AG04450 (cell line): Measurements from ENCODE around the gene HOPX. TPM values are rescaled to one million over a fixed set of nuclear protein-coding genes. Genes with fewer than 3 reads are reported as not detected.
A peak's percentile ranks its signal among the peaks of the same experiment; 100 is the strongest.

Source experiments
- CTCF ChIA-PET: fragments of 300-600, 350-600 bp; formaldehyde crosslinking; extraction: SDS; loops from one replicate; lab custom pipeline; 2022; ENCODE audit warnings: antibody characterized with exemption, inconsistent platforms; lab: Charles Lee
- POLR2A ChIA-PET: fragments of 350-600 bp; formaldehyde crosslinking; extraction: SDS; loops from one replicate; lab custom pipeline; 2021; ENCODE audit warnings: antibody characterized with exemption, inconsistent platforms; lab: Yijun Ruan, JAX
- DNase-seq: peaks from one replicate; pipeline ENCODE4 v3.0.0-alpha.2; 2011; ENCODE audit warnings: low read depth, low spot score
- H3K27ac ChIP-seq: one replicate; pipeline ENCODE4 v1.5.1; 2012; ENCODE audit warnings: low read depth, low read length, control low read depth
- H3K27me3 ChIP-seq: one replicate; pipeline ENCODE4 v1.6.0; 2012; ENCODE audit warnings: low read length; ENCODE audit not compliant: control insufficient read depth, insufficient read depth
- H3K4me3 ChIP-seq: 2 replicates; pipeline ENCODE4 v1.5.1; 2011; ENCODE audit warnings: mild to moderate bottlenecking, low read depth, low read length, control low read depth
- H3K9me3 ChIP-seq: 2 replicates; pipeline ENCODE4 v1.5.1; 2012; ENCODE audit warnings: low read length; ENCODE audit not compliant: control insufficient read depth, insufficient read depth
- polyA plus RNA-seq: library from polyadenylated mRNA; depleted of rRNA; stranded (reverse); fragments of >200 nt; gene quantifications from 2 replicates; pipeline ENCODE4 v1.2.3, GENCODE V29; 2011
- TF ChIP-seq, protein P1 (sequence below): IDR thresholded peaks from 2 replicates; pipeline ENCODE4 v1.5.1; 2011; ENCODE audit warnings: low read depth, low read length, control low read depth, inconsistent platforms

Gene HOPX
- polyA plus RNA-seq, 1 experiment = 2.9 TPM

GRCh38 chr4:56657128-56657527, 24.0 kb downstream of the HOPX start:
- H3K27me3 ChIP-seq = peaks cover 31% of the 10 kb centered on the region

DNA sequence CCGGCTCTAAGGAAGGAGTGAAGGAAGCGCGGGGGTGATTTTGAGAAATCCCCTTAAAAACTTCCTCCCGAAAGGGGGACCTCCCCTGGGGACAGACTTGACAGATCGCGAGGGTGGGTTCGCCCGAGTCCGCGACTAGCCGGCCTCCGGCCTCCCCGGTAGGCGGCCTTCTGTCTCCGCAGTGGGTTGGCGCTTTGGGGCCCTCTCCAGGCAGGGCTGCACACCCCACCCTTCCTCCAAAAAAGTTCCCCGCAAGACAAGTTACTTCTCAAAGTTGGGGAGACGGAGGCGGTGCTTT, 24.8 kb downstream of the HOPX start:
- TF ChIP-seq, protein P1, sequence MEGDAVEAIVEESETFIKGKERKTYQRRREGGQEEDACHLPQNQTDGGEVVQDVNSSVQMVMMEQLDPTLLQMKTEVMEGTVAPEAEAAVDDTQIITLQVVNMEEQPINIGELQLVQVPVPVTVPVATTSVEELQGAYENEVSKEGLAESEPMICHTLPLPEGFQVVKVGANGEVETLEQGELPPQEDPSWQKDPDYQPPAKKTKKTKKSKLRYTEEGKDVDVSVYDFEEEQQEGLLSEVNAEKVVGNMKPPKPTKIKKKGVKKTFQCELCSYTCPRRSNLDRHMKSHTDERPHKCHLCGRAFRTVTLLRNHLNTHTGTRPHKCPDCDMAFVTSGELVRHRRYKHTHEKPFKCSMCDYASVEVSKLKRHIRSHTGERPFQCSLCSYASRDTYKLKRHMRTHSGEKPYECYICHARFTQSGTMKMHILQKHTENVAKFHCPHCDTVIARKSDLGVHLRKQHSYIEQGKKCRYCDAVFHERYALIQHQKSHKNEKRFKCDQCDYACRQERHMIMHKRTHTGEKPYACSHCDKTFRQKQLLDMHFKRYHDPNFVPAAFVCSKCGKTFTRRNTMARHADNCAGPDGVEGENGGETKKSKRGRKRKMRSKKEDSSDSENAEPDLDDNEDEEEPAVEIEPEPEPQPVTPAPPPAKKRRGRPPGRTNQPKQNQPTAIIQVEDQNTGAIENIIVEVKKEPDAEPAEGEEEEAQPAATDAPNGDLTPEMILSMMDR = peak; percentile 37
- Histone ChIP-seq H3K27me3 (peaks cover 31% of the 10 kb centered on the region), H3K27ac (no peak overlapping the region), H3K4me3 (peak overlapping the region; percentile 58), H3K9me3 (no peaks in the 10 kb centered on the region)
- POLR2A ChIA-PET = no interaction called here
- CTCF ChIA-PET = no interaction called here
- no peak for DNase-seq

More at GRCh38 chr4:56657128-56657527, 24.0 kb downstream of the HOPX start:
- ChIA-PET CTCF (no interaction called here), POLR2A (no interaction called here)
- Histone ChIP-seq H3K27ac (no peak overlapping the region), H3K4me3 (no peak overlapping the region), H3K9me3 (no peaks in the 10 kb centered on the region)
- no peak for DNase-seq
- TF ChIP-seq, protein P1 = no peak

DNA sequence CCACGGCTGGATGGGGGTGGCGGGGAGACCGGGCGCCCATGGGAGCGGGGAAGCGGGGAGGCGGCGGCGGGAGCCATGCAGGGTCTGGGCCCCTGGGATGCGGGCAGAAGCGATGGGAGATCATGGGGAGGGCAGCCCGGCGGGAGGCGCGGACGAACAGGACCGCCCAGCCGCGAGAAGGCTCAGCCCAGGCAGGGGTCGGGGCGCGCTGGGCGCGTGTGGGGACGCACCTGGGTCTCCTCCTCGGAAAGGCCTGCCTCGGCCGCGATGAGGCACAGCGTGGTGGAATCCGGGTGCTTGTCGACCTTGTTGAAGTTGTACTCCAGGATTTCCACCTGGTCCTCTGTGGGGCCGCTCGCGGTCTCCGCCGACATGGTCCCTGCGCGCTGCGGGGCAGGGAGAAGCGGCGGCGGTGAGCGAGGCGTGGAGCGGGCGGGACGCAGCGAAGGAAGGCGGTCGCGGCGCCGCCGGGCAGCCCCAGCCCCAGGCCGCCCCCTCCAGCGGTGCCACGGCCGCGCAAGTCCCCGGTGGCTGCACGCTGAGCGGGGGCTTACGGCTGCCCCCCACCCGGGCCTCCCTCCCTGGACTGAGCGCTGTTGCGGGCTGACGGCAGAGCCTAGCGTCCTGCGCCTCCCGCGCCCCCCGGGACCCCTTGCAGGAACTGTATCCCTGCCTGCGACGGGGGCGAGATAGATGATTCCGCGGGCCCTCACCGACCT, 25.3 kb downstream of the HOPX start:
- TF ChIP-seq, protein P1 = no peak
- ChIA-PET POLR2A (interaction anchor here (1.3 kb wide), 1 partner anchor 15 kb away, joined by 7 read pairs; no protein-coding TSS in a partner anchor), CTCF (no interaction called here)

DNA sequence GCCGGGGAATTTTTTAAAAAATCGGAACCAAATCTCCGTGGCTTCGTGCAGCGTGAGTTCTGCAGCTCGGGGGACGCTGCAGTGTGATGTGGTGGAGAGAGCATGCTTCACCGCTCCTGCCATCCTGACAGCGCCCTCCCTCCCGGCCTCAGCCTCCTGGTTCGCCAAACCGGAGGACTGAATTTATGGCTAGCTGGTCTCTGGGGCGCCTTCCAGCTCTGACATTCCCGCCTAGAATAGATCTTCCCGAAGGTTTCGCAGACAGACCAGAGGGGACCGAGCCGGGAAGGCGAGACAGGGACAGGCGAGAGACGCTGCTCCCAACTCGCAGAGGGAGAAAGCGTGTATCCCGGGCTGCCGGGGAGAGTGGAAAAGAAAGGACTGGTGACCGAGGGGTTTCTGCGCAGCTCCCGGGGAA, 25.9 kb downstream of the HOPX start:
- no peaks in the 10 kb centered on the region for H3K9me3 ChIP-seq
- H3K4me3 ChIP-seq = peak overlapping the region; percentile 58
- H3K27ac ChIP-seq = no peak overlapping the region
- ChIA-PET CTCF (interaction anchor here (1.0 to 1.3 kb wide), 3 partner anchors 9 to 111 kb away, joined by 3 to 4 read pairs (median 3); no protein-coding TSS in a partner anchor), POLR2A (interaction anchor here (1.3 kb wide), 1 partner anchor 14 kb away, joined by 7 read pairs; no protein-coding TSS in a partner anchor)
- peaks cover 31% of the 10 kb centered on the region for H3K27me3 ChIP-seq
- TF ChIP-seq, protein P1 = no peak
- no peak for DNase-seq

More for the DNA sequence above, 25.3 kb downstream of the HOPX start:
- DNase-seq = no peak
- Histone ChIP-seq H3K9me3 (no peaks in the 10 kb centered on the region), H3K27ac (no peak overlapping the region), H3K27me3 (peaks cover 31% of the 10 kb centered on the region), H3K4me3 (peak overlapping the region; percentile 58)

- H3K4me3 ChIP-seq = no peak overlapping the region
- no peak for DNase-seq
- H3K27ac ChIP-seq = no peak overlapping the region
- CTCF ChIA-PET = interaction anchor here (1.0 to 1.3 kb wide), 4 partner anchors 8 to 145 kb away, joined by 3 to 4 read pairs (median 4); no protein-coding TSS in a partner anchor
- TF ChIP-seq, protein P1 = no peak
- H3K9me3 ChIP-seq = no peaks in the 10 kb centered on the region
- POLR2A ChIA-PET = interaction anchor here (1.3 kb wide), 1 partner anchor 13 kb away, joined by 7 read pairs; no protein-coding TSS in a partner anchor
- peaks cover 27% of the 10 kb centered on the region for H3K27me3 ChIP-seq
Observed at GRCh38 chr4:56654238-56654632, 26.9 kb downstream of the HOPX start.
